Motor neuron (in vitro differentiated cells): ENCODE results near the gene TSC22D4. TPM values are rescaled to one million over a fixed set of nuclear protein-coding genes. Genes with fewer than 3 reads are reported as not detected.
A peak's percentile ranks its signal among the peaks of the same experiment; 100 is the strongest.
"Not testable (repeated sequence)": the region's sequence is repeated elsewhere in the genome, so short reads cannot be mapped to it uniquely, and the experiment has no call there.

ENCODE experiments used
- ATAC-seq, 8 experiments: fragments of 200-7000 bp; cut with Tn5 transposase; replicated peaks in 6 of 8; 2 replicates each; pipeline ENCODE4 v1.8.0; 2021; ENCODE audit warnings: mild to moderate bottlenecking in 8 of 8, moderate library complexity in 8 of 8
- H3K27ac ChIP-seq, 2 donors: fragments of 250-450 bp; sonication (Bioruptor Pico); 2 replicates each; pipeline ENCODE4 v1.9.0; 2021; ENCODE audit warnings: antibody characterized with exemption in 2 of 2, mild to moderate bottlenecking in 2 of 2, moderate library complexity in 1 of 2
- H3K4me1 ChIP-seq, 2 donors: fragments of 250-450 bp; sonication (Bioruptor Pico); replicated peaks in 1 of 2; 2 replicates each; pipeline ENCODE4 v1.6.1; 2021; ENCODE audit warnings: antibody characterized with exemption in 2 of 2, mild to moderate bottlenecking in 2 of 2, moderate library complexity in 1 of 2
- H3K4me3 ChIP-seq, 5 donors: fragments of 250-450 bp; sonication (Bioruptor Pico); 2 replicates each; pipeline ENCODE4 v1.9.0; 2021; ENCODE audit warnings: antibody characterized with exemption in 5 of 5, mild to moderate bottlenecking in 5 of 5, moderate library complexity in 4 of 5
- WGBS, 10 experiments: fragments of 450-650 bp; shearing (Covaris generic); methylation state at CpG; one replicate each; pipeline ENCODE4 v1.0.0; 2022; 5-methylcytosine and 5-hydroxymethylcytosine counted together
- in situ Hi-C, 9 experiments: fragments of 400-800 bp; cut with MboI; loops; one replicate each; pipeline ENCODE4 v1.15.0; 2021; ENCODE audit warnings: low sequenced_read_pairs in 9 of 9, low pct_unique_long_range_greater_than_20kb in 2 of 9; ENCODE audit not compliant: unreplicated experiment in 9 of 9
- total RNA-seq, 8 experiments: library from RNA; unstranded; fragments of 300-600 nt; gene quantifications; 2 replicates each; pipeline versions ENCODE4 v1.2.3 to v1.2.4, GENCODE V29; 2022

TSC22D4 gene
- total RNA-seq, 8 experiments from 2014 or later: 9.9 to 44.4 (median 22.0) TPM

GRCh38 chr7:100444311-100445278 is 34.4 kb downstream of the TSC22D4 start:
- peak in 7 of 8 experiments; percentile 12 to 62 (median 48) for ATAC-seq
- WGBS, 10 experiments: 40 to 75% (median 62%) methylated on average over 1 to 6 of the region's 14 CpGs; no CpG with 5 or more reads in 3 of the 10 experiments
- Histone ChIP-seq H3K4me1 (peaks cover 5 to 17% of the 10 kb centered on the region in 2 donors), H3K27ac (peak overlapping the region in 1 of 2 donors; percentile 71), H3K4me3 (no peak overlapping the region)
- in situ Hi-C loops: no loop called here

DNA sequence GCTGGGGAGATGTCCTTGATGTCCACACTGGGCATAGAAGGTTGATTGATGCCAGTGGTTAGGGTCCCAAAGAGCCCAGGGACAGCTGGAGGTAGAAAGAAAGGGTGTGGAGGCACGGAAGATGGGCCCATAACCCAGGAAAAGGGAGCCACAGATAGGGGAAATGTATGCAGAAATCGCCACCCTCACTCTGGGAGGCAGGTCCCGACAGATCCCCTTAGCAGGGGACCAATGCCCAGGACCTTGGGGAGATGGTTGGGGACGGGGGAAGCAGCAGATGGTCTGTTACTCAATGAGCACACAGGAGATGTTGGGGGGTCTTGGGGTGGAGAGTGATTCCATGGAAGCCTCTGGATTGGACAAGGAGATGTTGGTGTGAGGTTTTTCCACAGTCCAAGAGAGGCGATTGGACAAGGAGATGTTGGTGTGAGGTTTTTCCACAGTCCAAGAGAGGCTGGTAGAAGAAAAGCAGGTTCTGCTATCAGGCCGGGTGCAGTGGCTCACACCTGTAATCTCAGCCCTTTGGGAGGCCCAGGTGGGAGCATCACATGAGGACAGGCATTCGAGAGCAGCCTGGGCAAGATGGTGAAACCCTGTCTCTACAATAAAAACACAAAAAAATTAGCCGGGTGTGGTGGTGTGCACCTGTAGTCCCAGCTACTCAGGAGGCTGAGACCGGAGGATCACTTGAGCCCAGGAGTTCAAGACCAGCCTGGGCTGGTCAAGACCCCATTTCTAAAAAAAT is 35.7 kb downstream of the TSC22D4 start:
- no peak for ATAC-seq
- Histone ChIP-seq H3K4me1 (peaks cover 5 to 17% of the 10 kb centered on the region in 2 donors), H3K27ac (no peak overlapping the region), H3K4me3 (no peak overlapping the region)
- 88 to 100% (median 92%) methylated on average over 1 to 5 of the region's 9 CpGs; no CpG with 5 or more reads in 5 of the 10 experiments for WGBS, 10 experiments
- in situ Hi-C loops: no loop called here

DNA sequence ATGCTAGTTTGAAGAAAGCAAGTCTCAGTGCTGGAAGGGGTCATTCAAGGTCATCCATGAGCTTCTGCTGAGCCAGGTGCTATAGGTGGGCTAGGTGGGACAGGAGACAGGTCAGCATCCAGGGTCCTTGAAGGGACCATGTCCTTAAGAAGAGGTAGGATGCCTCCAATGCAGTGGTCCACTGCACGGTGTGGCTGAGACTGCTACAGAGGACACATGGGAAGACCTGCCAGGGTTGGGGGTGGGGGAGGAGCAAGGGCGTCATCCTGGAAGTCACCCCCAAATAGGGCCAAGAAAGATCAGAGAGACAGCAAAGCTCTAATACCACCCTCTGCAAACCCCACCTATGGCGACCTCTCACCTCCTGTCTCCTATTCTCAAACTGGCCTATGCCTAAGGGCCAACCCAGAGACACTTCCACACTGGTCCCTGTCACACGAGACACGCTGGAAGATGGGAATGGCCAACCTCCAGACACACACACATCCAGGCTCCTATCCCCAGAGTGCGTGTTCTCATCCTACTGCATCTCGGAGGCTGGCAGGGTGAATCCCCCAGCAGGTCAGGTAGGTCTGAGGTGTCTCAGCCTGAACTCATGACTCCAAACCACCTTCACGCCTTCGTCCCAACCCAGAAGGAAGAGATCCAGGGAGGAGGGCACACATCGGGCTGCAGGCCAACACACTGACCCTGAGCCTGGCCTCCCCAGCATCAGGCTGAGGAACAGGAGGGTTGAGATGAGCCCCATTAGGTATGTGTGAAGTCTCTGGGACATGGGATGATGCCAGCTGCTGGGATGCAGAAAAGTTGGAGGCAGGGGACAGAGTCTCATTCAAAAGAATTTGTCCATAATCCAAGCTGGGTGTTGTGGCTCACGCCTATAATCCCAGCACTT is 37.1 kb downstream of the TSC22D4 start:
- ATAC-seq: no peak
- no peak overlapping the region for H3K4me3 ChIP-seq
- in situ Hi-C loops: no loop called here
- H3K27ac ChIP-seq: no peak overlapping the region
- H3K4me1 ChIP-seq: peaks cover 8 to 18% of the 10 kb centered on the region in 2 donors
- 79 to 100% (median 97%) methylated on average over 2 to 6 of the region's 11 CpGs; no CpG with 5 or more reads in 5 of the 10 experiments for WGBS, 10 experiments

- WGBS, 10 experiments: 38 to 100% (median 94%) methylated on average over 1 to 6 of the region's 7 CpGs; no CpG with 5 or more reads in 2 of the 10 experiments
- H3K4me3 ChIP-seq, ATAC-seq, in situ Hi-C loops, H3K27ac ChIP-seq: not testable (repeated sequence)
- peaks cover 13 to 16% of the 10 kb centered on the region in 2 donors for H3K4me1 ChIP-seq
Observed at GRCh38 chr7:100439244-100439643, 39.8 kb downstream of the TSC22D4 start.

DNA sequence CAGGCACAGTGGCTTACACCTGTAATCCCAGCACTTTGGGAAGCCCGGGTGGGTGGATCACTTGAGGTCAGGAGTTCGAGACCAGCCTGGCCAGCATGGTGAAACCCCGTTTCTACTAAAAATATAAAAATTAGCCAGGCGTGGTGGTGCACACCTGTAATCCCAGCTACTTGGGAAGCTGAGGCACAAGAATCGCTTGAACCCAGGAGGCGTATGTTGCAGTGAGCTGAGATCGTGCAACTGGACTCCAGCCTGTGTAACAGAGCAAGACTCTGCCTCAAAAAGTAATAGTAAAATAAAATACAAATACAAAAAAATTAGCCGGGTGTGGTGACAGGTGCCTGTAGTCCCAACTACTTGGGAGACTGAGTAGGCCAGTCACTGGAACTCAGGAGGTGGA is 40.3 kb downstream of the TSC22D4 start:
- 82 to 100% (median 90%) methylated on average over 2 to 6 of the region's 8 CpGs; no CpG with 5 or more reads in 3 of the 10 experiments for WGBS, 10 experiments
- H3K4me3 ChIP-seq, H3K27ac ChIP-seq, in situ Hi-C loops, ATAC-seq: not testable (repeated sequence)
- peaks cover 12 to 13% of the 10 kb centered on the region in 2 donors for H3K4me1 ChIP-seq

GRCh38 chr7:100438172-100438571 is 40.8 kb downstream of the TSC22D4 start:
- in situ Hi-C loops: no loop called here
- no peak overlapping the region for H3K27ac ChIP-seq
- H3K4me3 ChIP-seq: no peak overlapping the region
- WGBS, 10 experiments: 29 to 80% (median 69%) methylated on average over 1 to 2 of the region's 2 CpGs
- peaks cover 12 to 13% of the 10 kb centered on the region in 2 donors for H3K4me1 ChIP-seq
- ATAC-seq: no peak

GRCh38 chr7:100437150-100438100 is 41.6 kb downstream of the TSC22D4 start:
- ATAC-seq: no peak
- WGBS, 10 experiments: 57 to 100% (median 91%) methylated on average over 1 to 8 of the region's 28 CpGs; no CpG with 5 or more reads in 1 of the 10 experiments
- H3K4me1 ChIP-seq: peaks cover 12 to 14% of the 10 kb centered on the region in 2 donors
- H3K4me3 ChIP-seq: peak overlapping the region in 1 of 5 donors; percentile 87
- H3K27ac ChIP-seq: peak overlapping the region; percentile 66 to 88
- in situ Hi-C loops: no loop called here

- Histone ChIP-seq H3K4me3 (peak overlapping the region; percentile 76 to 93 (median 84)), H3K27ac (peak overlapping the region; percentile 89 to 91), H3K4me1 (peaks cover 25 to 32% of the 10 kb centered on the region in 2 donors)
- in situ Hi-C loops: no loop called here
- 0 to 55% (median 0%) methylated on average over 1 to 2 of the region's 81 CpGs; no CpG with 5 or more reads in 4 of the 10 experiments for WGBS, 10 experiments
- peak; percentile 49 to 71 (median 53) for ATAC-seq
Observed at GRCh38 chr7:100435401-100436304, 43.4 kb downstream of the TSC22D4 start.

GRCh38 chr7:100434297-100435144 is 44.5 kb downstream of the TSC22D4 start:
- ATAC-seq: no peak
- H3K27ac ChIP-seq: no peak overlapping the region
- in situ Hi-C loops: no loop called here
- peaks cover 25 to 33% of the 10 kb centered on the region in 2 donors for H3K4me1 ChIP-seq
- H3K4me3 ChIP-seq: peak overlapping the region; percentile 76 to 93 (median 84)
- 56 to 93% (median 77%) methylated on average over 3 to 12 of the region's 22 CpGs for WGBS, 10 experiments
